Upper lobe of right lung (tissue), 1 donor: ENCODE measurements around the gene PRKCZ. TPM values are rescaled to one million over a fixed set of nuclear protein-coding genes. Genes with fewer than 3 reads are reported as not detected.

Experiments
- ATAC-seq: fragments of 200-7000 bp; cut with Tn5 transposase; one replicate; pipeline ENCODE4 v1.9.1; 2020; ENCODE audit warnings: mild to moderate bottlenecking, moderate library complexity
- DNase-seq: peaks from one replicate; pipeline ENCODE4 v3.0.0-alpha.2; 2020
- H3K27ac ChIP-seq: fragments of 200-600 bp; one replicate; pipeline ENCODE4 v1.8.0; 2022
- H3K27me3 ChIP-seq: fragments of 200-600 bp; one replicate; pipeline ENCODE4 v1.8.0; 2022; ENCODE audit warnings: mild to moderate bottlenecking
- H3K36me3 ChIP-seq: fragments of 200-600 bp; one replicate; pipeline ENCODE4 v1.8.0; 2022
- H3K4me1 ChIP-seq: fragments of 200-600 bp; one replicate; pipeline ENCODE4 v1.8.0; 2022
- H3K4me3 ChIP-seq: fragments of 200-600 bp; one replicate; pipeline ENCODE4 v1.8.0; 2022; ENCODE audit warnings: mild to moderate bottlenecking
- H3K9me3 ChIP-seq: fragments of 200-600 bp; one replicate; pipeline ENCODE4 v1.8.0; 2022
- intact Hi-C: fragments of 100-400 bp; cut with DNase I; formaldehyde crosslinking; loops from one replicate; pipeline ENCODE4 v1.11.0; 2022
- total RNA-seq: library from RNA; stranded (reverse); fragmentation: NEBNext Ultra II Directional; extraction: Animal tissue kit (Norgen Biotek cat#: 25700); gene quantifications from one replicate; pipeline ENCODE4 v1.2.1, GENCODE V29; 2021
- TF ChIP-seq, protein P1 (sequence below): fragments of 200-600 bp; IDR thresholded peaks from one replicate; pipeline ENCODE4 v1.8.0; 2022; ENCODE audit warnings: antibody characterized with exemption
- donor health status: DM: no; HTN: yes; CAD: no; lungs with severe emphysema.

Gene PRKCZ
- total RNA-seq, 1 donor from 2014 or later = 121 TPM

DNA sequence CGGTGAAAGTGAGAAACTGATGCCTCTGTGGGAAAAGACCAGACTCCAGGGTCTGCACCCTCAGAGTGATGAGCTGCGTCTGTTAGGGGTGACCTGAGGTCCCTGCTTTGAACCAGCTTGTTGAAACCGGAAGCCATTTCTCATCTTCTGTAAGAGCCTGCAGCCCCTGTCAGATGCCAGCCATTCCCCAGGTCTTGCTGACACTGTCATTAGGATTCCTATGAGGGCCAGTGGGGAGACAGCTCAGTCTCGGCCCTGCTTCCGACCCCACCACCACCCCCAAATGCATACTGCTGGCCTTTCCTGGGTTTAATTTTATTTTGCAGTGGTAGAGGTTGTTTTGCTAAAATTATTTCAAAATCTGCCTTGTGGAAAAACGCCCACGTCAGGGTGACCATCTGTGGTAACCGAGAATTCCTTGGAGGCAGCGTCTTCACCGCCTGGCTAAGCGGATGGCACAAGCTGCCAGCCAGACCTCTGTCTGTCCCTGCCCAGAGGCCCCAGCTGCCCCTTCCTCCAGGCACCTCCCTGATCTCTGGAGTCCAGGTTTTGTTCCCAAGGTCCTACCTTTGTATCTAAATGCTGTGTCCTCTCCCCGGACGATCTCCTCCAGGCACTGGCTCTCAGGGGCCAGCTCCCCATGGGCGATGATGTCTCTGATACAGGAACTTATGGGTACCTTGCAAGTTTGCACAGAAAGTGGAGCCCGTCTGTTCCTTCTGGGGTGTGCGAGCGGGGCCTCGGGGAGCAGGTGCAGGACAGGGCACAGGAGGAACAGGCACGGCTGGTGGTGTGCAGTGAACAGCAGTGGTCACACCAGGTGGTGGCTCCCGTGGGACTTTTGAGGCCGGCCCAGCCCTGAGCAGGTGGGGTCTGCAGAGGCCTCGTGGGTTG, 49.9 kb downstream of the PRKCZ start:
- DNase-seq = peak; percentile 48
- no peak overlapping the region for H3K27ac ChIP-seq
- intact Hi-C loops = no loop called here

DNA sequence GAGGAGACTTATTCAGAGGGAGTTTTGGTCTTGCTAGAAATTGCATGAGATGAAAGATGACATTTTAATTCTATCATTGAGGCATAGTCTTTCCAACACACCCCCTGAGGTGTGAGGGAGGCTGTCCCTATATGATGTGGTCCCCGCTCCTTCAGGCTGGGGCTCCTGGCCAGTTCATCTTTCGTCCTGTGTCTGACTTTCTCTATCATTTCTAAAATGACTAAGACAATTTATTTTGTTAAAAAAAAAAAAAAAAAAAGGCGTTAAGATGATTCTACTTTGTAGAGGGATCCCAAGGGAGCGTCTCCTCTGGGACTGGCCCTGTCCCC, 50.5 kb downstream of the PRKCZ start:
- intact Hi-C loops = no loop called here
- DNase-seq (no peak), ATAC-seq (no peak)
- Histone ChIP-seq H3K27me3 (no peaks in the 10 kb centered on the region), H3K36me3 (no peaks in the 10 kb centered on the region), H3K27ac (no peak overlapping the region), H3K4me3 (no peak overlapping the region), H3K4me1 (peaks cover 10% of the 10 kb centered on the region), H3K9me3 (no peaks in the 10 kb centered on the region)
- TF ChIP-seq, protein P1, sequence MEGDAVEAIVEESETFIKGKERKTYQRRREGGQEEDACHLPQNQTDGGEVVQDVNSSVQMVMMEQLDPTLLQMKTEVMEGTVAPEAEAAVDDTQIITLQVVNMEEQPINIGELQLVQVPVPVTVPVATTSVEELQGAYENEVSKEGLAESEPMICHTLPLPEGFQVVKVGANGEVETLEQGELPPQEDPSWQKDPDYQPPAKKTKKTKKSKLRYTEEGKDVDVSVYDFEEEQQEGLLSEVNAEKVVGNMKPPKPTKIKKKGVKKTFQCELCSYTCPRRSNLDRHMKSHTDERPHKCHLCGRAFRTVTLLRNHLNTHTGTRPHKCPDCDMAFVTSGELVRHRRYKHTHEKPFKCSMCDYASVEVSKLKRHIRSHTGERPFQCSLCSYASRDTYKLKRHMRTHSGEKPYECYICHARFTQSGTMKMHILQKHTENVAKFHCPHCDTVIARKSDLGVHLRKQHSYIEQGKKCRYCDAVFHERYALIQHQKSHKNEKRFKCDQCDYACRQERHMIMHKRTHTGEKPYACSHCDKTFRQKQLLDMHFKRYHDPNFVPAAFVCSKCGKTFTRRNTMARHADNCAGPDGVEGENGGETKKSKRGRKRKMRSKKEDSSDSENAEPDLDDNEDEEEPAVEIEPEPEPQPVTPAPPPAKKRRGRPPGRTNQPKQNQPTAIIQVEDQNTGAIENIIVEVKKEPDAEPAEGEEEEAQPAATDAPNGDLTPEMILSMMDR = no peak

More for the DNA sequence above, 49.9 kb downstream of the PRKCZ start:
- Histone ChIP-seq H3K36me3 (no peaks in the 10 kb centered on the region), H3K4me3 (no peak overlapping the region), H3K9me3 (no peaks in the 10 kb centered on the region), H3K4me1 (peaks cover 10% of the 10 kb centered on the region), H3K27me3 (no peaks in the 10 kb centered on the region)
- ATAC-seq = no peak
- TF ChIP-seq, protein P1 = no peak

DNA sequence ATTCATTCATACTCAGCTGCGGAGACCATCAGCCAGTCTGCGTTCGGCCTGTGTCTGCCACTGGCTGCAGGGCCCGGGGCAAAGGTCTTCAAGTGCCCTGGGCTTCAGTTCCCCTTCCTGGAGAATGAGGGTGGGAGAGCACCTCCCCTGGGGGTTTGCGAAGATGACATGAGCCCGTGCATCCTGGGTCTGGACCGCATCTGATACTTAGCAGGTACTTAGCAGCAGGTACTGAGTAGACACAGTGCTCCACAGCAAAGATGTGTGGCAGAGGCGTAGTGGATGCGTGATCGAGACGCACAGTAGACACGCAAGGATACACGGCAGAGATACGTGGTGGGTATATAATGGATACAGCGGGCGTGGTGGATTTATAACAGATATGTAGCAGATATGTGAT, 51.3 kb downstream of the PRKCZ start:
- Histone ChIP-seq H3K4me1 (peaks cover 10% of the 10 kb centered on the region), H3K4me3 (no peak overlapping the region), H3K36me3 (no peaks in the 10 kb centered on the region), H3K9me3 (no peaks in the 10 kb centered on the region), H3K27me3 (no peaks in the 10 kb centered on the region), H3K27ac (no peak overlapping the region)
- intact Hi-C loops = no loop called here
- ATAC-seq (no peak), DNase-seq (peak; percentile 45)
- TF ChIP-seq, protein P1 = no peak

DNA sequence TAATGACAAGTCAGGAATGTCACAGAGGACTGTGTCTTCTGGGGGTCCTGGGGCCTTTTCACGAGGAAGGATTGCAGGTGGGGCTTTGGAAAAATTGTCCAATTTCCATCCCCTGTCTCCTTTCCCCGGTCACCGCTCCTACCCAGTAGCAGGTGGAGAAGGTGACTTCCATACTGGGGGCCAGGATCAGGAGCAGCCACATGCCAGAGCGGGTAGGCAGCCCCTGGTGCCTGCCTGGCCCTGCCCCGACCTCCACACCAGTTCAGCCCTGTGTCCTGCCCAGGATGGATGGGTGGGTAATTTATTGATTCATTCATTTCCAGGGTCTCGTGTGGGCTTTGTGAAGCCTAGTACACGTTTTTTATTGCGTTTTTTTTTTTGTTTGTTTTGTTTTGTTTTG, 51.7 kb downstream of the PRKCZ start:
- DNase-seq = peak; percentile 37

DNA sequence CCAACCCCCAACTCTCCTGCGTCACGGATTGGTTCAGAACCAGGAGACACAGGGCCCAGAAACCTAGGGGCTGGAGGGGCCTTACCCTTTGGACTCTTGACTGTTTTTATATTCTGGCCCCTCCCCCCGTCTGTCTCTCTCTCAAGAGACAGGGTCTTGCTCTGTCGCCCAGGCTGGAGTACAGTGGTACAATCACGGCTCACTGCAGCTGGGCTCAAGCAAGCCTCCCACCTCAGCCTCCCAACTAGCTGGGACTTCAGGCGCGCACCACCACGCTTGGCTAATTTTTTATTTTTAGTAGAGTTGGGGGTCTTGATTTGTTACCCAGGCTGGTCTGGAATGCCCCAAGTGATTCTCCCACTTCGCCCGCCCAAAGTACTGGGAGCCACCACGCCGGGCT, 52.5 kb downstream of the PRKCZ start:
- Histone ChIP-seq H3K36me3 (peaks cover 6% of the 10 kb centered on the region), H3K4me3 (no peak overlapping the region), H3K9me3 (no peaks in the 10 kb centered on the region), H3K27ac (no peak overlapping the region), H3K4me1 (peaks cover 13% of the 10 kb centered on the region), H3K27me3 (no peaks in the 10 kb centered on the region)
- intact Hi-C loops = no loop called here
- ATAC-seq = no peak
- TF ChIP-seq, protein P1 = no peak
- peak; percentile 49 for DNase-seq

More for the DNA sequence above, 51.7 kb downstream of the PRKCZ start:
- no peak overlapping the region for H3K27ac ChIP-seq
- ATAC-seq = no peak
- TF ChIP-seq, protein P1 = no peak
- peaks cover 2% of the 10 kb centered on the region for H3K36me3 ChIP-seq
- no peaks in the 10 kb centered on the region for H3K9me3 ChIP-seq
- no peak overlapping the region for H3K4me3 ChIP-seq
- H3K4me1 ChIP-seq = peaks cover 10% of the 10 kb centered on the region
- intact Hi-C loops = no loop called here
- H3K27me3 ChIP-seq = no peaks in the 10 kb centered on the region
